GM12872 (cell line): ENCODE measurements around the gene MAN2A2.

Experiments used
- TF ChIP-seq, protein P1 (sequence below): IDR thresholded peaks from 3 replicates; pipeline ENCODE4 v1.5.1; 2011; ENCODE audit warnings: low read depth, mild to moderate bottlenecking, low read length, moderate library complexity; ENCODE audit not compliant: insufficient read depth

Gene MAN2A2

DNA sequence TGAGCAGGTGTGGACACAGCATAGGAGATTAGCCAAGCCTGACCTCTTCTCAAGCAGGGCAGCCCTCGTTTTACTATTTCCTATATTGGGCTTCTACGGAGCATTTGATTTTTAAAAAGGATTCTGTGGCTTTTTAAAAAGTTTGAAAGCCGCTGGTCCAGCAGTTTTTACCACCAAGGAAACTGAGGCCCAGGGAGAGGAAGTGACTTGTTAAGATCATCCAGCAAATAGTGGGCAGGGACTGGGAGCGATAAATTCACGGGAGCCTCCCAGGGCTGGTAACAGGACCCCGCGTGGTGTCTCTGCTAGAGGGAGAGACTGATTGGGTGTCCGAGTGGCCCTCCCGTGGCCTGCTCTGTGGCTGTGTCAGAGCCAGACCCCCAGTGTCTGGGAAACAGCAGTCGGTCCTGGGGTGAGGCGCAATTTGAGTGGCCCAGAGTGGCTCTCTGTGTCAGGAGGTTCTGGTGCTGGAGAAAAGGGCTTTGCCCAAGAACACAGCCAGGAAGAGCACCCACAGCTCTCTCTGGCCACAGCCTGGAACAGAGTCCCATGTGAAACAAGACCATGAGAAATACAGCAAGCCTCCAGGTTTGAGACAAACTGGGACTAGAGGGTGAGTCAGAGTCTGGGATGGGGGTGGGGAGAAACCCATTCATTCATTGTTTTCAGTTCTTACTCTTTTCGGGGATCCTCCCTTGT is 30.5 kb upstream of the MAN2A2 start:
- TF ChIP-seq, protein P1, sequence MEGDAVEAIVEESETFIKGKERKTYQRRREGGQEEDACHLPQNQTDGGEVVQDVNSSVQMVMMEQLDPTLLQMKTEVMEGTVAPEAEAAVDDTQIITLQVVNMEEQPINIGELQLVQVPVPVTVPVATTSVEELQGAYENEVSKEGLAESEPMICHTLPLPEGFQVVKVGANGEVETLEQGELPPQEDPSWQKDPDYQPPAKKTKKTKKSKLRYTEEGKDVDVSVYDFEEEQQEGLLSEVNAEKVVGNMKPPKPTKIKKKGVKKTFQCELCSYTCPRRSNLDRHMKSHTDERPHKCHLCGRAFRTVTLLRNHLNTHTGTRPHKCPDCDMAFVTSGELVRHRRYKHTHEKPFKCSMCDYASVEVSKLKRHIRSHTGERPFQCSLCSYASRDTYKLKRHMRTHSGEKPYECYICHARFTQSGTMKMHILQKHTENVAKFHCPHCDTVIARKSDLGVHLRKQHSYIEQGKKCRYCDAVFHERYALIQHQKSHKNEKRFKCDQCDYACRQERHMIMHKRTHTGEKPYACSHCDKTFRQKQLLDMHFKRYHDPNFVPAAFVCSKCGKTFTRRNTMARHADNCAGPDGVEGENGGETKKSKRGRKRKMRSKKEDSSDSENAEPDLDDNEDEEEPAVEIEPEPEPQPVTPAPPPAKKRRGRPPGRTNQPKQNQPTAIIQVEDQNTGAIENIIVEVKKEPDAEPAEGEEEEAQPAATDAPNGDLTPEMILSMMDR: no peak

DNA sequence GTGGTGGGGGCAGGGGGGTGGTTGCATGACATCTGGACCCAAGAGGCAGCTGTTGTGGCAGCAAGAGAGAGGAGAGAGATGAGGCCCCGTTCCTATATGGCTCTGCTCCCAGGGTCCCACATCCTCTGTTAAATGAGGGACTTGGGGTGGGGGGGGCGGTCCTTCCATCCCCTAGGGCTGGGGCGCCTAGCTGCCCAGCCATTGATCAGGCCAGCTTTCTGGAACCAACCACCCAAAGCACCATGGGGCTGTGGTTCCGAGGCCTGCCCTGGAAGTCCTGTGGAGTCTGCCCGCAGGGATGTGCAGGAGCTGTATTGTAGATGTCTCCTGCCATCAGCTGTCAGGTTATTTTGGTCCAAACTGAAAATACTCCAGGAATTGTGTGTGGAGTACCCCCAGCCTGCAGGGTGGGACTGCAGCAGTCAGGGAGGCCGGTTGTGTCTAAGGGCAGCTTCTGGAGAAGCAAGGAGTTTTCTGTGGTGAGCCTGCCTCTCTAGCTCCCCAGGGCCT is 29.6 kb upstream of the MAN2A2 start:
- TF ChIP-seq, protein P1: no peak

DNA sequence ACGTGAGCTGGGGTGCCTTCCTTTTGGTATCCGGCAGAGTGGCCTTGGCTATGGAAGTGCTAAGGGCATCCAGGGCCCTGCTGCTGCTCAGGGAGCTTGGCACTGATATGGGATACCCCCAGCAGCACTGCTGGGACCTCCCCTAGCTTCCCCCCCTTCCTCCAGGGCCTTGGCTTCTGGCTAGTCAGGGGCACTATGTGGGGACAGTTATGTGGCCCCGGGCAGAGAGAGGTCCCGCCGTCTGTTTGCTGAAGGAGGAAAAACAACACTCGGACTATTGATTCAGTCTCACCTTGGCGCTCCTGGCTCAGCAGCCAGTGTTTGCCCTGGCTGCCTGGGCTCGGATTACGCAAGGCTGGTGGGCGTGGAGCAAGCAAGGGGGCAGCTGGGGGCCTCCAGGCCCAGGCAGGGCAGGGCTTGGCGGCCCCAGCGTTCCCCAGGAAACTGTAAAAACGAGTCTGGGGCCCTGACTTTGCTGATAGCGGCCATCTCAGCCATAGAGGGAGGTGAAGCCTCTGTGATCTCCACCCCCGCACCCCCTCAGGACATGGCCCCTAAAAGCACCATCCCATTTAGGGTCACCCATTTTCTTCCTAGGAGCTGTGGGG is 29.0 kb upstream of the MAN2A2 start:
- TF ChIP-seq, protein P1: no peak

DNA sequence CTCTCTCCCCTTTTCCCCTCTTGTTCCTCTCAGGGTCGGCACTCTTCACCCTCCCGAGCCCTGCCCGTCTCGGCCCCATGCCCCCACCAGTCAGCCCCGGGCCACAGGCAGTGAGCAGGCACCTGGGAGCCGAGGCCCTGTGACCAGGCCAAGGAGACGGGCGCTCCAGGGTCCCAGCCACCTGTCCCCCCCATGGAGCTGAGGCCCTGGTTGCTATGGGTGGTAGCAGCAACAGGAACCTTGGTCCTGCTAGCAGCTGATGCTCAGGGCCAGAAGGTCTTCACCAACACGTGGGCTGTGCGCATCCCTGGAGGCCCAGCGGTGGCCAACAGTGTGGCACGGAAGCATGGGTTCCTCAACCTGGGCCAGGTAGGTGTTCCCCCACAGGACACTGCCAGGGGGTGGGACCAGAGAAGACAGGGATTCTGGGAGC is 27.5 kb upstream of the MAN2A2 start:
- TF ChIP-seq, protein P1: no peak

DNA sequence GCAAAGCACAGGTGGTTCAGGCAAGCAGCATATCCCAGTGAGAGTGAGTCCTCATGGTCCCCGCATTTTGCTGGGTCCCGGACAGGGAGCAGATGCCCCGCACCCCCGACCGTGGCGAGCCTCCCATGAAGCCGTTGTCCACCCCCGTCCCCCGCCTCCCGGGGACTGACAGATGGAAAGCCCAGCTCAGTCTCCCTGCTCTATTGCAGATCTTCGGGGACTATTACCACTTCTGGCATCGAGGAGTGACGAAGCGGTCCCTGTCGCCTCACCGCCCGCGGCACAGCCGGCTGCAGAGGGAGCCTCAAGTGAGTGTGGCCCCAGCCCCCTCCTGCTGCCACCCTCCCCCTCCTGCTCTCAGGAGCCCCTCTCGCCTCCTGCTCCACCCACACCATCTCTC is 27.1 kb upstream of the MAN2A2 start:
- TF ChIP-seq, protein P1: no peak

DNA sequence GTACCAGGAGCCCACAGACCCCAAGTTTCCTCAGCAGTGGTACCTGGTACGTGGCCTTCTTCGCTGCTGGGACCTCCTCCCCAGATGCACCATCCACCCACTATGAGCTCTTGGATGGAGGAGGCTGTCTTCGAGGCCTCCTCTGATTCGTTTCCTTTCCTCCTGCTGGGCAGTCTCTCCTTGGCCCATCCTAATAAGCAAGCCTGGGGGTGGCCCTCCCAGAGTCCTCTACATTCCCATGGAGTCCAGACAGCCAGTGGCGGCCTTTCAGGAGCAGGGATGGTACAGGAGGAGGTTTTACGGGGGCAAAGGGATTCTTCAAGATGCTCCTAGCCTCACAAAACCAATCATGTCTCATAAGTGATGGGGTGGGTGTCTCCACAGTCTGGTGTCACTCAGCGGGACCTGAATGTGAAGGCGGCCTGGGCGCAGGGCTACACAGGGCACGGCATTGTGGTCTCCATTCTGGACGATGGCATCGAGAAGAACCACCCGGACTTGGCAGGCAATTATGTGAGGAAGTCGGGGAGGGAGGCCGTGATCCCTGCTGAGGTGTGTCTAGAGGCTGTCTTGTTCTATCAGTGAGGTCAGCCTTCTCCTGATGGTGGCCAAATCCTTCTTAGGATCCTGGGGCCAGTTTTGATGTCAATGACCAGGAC is 26.5 kb upstream of the MAN2A2 start:
- TF ChIP-seq, protein P1: no peak

DNA sequence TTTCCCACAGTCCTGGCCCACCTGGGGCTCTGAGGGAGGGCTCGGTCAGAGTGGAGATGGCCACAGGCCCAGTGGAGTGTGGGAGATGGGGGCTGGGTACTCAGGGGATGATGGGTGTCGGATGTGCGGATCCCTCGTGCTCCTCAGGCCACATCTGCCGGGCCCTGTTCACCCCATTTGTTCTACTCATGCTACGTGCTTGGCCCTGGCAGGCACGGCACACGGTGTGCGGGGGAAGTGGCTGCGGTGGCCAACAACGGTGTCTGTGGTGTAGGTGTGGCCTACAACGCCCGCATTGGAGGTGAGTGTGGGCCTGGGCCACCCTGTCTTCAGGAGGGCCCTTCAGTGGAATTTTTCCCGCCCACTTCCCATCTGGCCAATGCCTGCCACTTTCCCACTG is 25.8 kb upstream of the MAN2A2 start:
- TF ChIP-seq, protein P1: no peak
